HG02623 (cell line): ENCODE measurements around the gene FLNC.

ENCODE experiments used
- ATAC-seq: cut with Tn5 transposase; IDR thresholded peaks from one replicate; pipeline ENCODE4 v1.9.1; 2021; ENCODE audit warnings: moderate library complexity; ENCODE audit not compliant: unreplicated experiment

The FLNC gene

DNA sequence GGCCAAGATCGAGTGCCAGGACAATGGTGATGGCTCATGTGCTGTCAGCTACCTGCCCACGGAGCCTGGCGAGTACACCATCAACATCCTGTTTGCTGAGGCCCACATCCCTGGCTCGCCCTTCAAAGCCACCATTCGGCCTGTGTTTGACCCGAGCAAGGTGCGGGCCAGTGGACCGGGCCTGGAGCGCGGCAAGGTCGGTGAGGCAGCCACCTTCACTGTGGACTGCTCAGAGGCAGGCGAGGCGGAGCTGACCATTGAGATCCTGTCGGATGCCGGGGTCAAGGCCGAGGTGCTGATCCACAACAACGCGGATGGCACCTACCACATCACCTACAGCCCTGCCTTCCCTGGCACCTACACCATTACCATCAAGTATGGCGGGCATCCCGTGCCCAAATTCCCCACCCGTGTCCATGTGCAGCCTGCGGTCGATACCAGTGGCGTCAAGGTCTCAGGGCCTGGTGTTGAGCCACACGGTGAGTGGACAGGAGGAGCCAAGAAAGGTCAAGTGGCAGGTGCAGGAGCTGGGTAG, 14.6 kb downstream of the FLNC start:
- ATAC-seq = no peak

DNA sequence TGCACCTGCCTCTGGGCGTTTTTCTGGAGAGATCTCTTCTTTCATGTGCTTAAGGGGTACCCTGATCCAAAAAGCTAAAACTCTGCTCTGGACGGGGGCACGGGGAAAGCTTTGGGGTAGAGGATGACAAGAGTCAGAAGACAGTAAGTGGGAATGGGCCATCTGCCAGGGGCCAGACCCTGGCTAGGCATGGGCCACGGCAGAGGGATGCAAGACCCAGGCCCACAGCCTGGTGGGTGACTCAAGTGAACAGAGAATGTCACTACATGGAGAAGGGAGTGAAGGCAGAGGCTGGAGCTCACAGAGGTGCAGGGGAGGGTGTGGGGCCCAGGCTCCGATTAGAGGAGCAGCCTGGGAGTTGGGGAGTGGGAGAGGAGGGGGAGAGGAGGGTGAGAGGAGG, 15.3 kb downstream of the FLNC start:
- no peak for ATAC-seq

DNA sequence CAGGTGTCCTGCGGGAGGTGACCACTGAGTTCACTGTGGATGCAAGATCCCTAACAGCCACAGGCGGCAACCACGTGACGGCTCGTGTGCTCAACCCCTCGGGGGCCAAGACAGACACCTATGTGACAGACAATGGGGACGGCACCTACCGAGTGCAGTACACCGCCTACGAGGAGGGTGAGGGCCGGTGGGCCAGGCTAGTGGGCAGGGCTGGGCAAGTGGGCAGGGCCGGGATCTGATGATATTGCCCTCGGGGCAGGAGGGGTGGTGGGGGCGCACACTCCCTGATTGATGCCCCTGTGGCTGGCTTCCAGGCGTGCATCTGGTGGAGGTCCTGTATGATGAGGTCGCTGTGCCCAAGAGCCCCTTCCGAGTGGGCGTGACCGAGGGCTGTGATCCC, 15.8 kb downstream of the FLNC start:
- no peak for ATAC-seq

DNA sequence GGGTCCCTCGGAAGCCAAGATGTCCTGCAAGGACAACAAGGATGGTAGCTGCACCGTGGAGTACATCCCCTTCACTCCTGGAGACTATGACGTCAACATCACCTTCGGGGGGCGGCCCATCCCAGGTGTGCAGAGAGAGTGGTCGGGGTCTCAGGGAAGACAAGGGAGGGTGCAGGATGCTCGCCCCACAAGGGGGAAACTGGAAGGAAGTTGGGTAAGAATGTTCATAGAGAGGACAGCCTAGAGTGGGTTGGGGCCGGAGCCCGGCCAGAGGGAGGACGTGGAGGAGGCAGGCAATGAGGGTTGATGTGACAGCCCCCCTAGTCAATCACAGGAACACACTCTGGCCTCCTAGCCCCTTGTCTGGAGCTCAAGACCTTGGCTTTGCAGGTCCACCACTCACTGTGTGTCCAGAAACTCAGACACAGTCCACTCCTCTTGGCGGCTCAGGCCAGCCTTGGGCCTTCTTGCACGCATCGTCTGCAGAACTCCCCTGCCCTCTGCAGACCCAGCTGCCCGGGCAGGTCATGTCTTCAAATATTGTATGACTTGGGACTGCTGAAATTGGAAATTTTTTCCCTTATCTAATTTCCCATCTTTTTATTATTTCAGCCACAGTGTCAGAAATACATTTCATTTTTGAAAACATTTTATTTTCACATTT, 16.7 kb downstream of the FLNC start:
- ATAC-seq = no peak

DNA sequence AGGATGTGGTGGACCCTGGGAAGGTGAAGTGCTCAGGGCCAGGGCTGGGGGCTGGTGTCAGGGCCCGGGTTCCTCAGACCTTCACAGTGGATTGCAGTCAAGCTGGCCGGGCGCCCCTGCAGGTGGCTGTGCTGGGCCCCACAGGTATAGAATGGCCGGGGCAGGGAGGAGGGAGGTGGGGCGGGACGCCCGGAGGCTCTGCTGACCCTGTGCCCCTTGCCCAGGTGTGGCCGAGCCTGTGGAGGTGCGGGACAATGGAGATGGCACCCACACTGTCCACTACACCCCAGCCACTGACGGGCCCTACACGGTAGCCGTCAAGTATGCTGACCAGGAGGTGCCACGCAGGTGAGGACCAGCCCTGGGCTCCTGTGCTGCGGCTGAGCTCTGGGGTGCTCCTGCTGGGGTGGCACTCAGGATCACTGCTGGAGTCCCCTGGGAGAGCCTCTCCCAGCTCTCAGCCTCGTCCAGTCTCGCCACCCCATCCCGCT, 17.6 kb downstream of the FLNC start:
- no peak for ATAC-seq

DNA sequence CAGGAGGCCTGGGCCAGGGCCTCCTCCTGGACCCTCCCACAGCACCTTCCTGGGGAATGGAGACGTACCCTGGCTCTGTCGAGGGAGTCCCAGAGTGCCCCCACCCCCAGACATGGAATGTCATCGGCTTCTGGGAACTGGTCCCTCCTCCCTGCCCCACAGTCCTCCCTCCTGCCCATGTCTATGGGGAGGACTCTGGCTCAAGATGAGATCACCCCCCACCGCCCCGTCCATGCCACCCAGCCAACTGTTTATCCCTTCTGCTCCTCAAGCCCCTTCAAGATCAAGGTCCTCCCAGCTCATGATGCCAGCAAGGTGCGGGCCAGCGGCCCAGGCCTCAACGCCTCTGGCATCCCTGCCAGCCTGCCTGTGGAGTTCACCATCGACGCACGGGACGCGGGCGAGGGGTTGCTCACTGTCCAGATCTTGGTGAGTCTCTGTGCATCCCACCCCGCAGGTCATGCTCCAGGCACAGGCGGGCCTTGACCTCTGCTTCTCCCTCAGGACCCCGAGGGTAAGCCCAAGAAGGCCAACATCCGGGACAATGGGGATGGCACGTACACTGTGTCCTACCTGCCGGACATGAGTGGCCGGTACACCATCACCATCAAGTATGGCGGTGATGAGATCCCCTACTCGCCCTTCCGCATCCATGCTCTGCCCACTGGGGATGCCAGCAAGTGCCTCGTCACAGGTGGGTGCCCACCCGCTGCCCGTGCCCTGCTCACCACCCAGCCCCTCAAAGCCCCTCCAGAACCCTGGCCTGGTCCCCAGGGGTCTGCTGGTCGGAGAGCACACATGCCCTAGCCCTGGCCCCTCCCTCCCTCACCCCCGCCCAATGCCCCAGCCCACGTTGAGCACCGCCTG, 18.3 kb downstream of the FLNC start:
- no peak for ATAC-seq

DNA sequence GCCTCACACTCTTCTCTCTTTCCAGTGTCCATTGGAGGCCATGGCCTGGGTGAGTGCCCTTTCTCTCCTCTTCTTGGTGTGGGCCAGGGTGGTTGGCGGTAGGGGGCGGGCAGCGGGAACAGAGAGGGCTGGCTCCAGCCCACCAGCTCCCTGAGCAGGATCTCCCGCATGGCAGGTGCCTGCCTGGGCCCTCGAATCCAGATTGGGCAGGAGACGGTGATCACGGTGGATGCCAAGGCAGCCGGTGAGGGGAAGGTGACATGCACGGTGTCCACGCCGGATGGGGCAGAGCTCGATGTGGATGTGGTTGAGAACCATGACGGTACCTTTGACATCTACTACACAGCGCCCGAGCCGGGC, 18.9 kb downstream of the FLNC start:
- no peak for ATAC-seq

DNA sequence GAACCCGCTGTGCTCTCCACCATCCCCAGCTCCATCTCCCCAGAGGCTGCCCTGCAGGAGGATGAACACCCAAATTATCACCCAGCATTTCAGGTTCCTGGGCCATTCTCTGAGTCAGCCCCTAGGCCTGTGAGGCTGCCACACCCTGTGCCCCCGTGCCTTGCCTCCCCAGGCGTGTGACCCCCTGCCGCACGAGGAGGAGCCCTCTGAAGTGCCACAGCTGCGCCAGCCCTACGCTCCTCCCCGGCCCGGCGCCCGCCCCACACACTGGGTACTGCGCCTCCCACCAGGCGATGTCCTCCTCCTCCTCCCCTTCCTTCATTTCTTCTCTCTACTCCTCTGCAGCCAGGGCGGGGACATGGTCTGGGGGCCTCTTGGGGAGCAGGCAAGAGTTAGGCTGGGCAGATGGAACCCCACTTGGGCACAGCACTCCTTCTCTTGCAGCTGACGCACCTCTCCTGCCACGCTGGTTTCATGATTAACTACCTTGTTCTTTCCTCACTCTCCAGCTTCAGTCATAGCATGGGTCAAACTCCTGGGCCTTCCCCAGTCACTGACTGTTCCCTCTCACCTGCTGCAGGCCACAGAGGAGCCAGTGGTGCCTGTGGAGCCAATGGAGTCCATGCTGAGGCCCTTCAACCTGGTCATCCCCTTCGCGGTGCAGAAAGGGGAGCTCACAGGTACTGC, 19.7 kb downstream of the FLNC start:
- ATAC-seq = no peak

DNA sequence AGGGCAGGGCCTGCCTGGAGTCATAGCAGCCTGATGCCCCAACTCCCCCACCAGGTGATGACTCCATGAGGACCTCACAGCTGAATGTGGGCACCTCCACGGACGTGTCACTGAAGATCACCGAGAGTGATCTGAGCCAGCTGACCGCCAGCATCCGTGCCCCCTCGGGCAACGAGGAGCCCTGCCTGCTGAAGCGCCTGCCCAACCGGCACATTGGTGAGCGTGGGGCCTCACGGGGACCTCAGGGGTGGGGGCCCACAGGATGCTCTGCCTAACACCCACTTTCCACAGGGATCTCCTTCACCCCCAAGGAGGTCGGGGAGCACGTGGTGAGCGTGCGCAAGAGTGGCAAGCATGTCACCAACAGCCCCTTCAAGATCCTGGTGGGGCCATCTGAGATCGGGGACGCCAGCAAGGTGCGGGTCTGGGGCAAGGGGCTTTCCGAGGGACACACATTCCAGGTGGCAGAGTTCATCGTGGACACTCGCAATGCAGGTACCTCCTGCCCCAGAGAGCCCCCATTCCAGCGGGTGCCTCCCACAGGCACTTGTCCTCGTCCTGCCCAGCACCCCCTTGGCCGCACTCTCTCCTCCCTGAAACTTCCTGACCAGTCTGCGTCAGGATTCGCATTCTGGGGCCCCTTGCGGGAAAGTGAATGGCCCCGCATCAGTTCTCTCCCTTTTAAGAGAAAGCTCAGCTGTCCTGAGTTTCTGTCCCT, 22.5 kb downstream of the FLNC start:
- ATAC-seq = no peak

DNA sequence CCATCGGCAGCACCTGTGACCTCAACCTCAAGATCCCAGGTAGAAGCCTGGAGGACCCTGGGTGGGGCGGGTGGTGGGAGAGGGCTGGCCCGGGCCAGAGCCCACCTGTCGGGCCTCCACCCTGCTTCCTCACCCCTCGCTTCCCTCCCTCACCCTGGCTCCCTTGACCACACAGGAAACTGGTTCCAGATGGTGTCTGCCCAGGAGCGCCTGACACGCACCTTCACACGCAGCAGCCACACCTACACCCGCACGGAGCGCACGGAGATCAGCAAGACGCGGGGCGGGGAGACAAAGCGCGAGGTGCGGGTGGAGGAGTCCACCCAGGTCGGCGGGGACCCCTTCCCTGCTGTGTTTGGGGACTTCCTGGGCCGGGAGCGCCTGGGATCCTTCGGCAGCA, 23.6 kb downstream of the FLNC start:
- no peak for ATAC-seq

DNA sequence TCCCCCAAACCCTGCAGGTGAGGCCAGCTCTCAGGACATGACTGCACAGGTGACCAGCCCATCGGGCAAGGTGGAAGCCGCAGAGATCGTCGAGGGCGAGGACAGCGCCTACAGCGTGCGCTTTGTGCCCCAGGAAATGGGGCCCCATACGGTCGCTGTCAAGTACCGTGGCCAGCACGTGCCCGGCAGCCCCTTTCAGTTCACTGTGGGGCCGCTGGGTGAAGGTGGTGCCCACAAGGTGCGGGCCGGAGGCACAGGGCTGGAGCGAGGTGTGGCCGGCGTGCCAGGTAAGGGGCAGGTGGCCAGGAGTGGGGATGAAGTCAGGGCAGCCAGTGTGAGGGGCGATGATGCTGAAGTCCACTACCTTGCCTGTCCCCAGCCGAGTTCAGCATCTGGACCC, 24.2 kb downstream of the FLNC start:
- no peak for ATAC-seq

DNA sequence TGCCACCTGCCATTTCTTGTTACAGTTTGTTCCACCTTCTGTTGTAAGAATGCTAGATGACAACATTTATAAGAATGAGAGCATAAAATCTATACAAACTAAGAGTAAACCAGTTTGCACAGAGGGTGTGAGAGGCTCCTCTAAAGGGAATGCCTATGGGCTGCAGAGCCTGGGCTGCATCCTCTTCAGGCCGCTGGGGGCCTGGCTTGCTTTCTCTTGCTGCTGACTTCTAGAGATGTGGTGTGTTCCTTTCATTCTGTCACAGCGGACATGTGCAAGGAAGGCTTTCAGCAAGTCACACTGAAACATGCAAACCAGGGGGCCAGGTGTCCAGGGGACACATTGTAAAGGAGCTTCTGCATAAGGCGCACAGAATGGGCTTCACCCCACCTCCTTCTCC, 25.4 kb downstream of the FLNC start:
- no peak for ATAC-seq

DNA sequence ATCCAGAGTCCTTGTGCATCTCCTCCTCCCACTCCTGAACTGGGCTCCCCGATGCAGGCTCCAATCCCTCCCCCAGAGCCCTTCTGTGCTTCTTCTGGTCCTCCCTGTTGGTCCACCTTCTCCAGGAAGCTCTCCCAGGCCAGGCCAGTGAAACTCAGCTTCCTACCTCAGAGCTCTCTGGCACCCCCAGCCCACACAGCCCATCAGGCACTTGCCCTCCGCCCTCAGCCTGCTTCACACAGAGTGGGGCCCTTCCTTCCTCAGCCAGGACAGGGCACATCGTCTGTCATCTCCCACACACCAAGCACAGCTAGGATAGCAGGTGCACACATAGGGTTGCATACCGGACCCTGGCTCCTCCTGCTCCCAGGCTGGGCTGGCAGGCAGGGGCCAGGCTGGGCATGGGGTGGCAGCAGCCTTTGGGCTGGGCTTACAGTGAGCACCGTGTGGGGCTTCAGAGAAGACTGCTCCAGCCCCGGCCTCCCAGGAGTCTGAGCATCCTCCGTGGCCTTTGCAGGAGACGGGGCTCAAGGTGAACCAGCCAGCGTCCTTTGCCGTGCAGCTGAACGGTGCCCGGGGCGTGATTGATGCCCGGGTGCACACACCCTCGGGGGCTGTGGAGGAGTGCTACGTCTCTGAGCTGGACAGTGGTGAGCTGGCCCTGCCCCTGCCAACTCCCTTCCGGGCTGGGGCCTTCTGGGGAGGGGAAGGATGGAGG, 26.0 kb downstream of the FLNC start:
- ATAC-seq = no peak

DNA sequence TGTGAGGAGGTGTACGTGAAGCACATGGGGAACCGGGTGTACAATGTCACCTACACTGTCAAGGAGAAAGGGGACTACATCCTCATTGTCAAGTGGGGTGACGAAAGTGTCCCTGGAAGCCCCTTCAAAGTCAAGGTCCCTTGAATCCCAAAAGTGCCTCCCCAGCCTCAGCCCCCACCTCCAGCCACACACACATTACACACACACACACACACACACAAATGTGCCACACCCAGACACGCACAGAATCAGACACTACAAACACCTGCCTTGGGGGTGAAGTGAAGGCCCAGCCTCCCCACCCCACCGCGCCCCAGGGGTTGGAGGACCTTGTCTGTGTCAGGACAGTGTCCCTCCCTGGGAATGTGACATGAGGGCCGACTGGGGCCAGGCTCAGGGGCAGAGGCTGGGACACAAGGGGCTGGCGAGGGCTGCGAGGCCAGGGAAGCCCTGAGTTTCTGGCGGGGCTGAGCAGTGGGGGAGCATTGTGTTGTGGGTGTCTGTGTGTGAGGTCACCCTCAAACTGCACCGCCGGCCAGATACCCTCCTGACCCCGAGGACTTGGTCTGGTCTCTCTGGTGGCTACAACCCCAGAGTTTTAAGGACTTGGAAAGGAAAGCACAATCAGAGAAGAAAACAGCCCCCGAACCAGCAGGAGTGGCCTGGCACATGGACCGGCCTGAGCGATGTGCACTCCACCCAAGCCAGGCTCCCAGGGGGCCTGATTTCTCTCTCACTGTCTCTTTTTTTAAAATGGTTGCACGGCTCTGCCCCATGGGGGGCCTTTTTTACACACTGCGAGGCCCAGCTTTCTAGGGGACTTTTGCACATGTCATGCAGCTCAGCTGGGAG, 28.4 kb downstream of the FLNC start:
- ATAC-seq = no peak

DNA sequence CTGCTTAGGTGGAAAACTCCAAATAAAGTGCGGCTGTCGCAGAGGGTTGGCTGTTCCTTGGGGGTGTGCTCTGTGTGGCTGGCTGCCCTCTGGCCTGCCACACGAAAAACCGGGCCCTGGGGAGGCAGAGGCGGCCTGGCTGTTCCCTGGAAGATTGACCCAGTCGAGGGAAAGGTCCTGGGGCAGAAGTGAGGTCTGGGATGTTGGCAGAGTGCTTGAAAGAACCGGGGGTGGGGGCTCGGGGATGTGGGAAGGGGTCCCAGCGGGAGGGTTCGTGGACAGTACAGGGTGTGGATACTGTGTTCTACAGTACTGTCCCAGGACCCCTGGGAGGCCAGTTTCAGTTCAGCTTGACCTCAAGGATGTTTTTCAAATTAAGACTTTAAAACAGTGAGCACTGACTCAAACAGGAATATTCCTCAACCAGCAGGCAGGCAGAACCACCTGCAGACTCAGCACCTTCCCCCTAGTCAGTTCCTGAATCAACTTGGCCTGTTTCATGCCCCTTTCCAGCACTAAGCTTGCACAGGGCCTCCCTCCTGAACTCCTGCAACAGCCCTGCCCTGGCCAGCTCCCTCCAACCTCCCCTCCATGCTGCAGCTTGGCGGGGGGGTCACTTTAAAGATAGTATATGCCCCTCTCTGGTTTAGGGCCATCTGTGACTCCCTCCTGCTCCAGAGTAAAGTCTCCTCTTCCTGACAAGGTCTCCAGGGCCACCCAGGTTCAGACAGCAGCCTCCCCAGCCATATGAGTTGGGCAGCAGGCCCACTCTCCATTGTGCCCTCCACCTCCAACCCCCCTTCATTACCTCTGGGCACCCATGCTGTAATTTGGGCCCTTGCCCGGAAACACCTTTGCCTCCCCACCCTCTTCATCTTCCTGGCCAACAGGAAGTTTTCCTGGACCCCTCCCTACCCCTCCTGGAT, 29.3 kb downstream of the FLNC start:
- ATAC-seq = no peak

DNA sequence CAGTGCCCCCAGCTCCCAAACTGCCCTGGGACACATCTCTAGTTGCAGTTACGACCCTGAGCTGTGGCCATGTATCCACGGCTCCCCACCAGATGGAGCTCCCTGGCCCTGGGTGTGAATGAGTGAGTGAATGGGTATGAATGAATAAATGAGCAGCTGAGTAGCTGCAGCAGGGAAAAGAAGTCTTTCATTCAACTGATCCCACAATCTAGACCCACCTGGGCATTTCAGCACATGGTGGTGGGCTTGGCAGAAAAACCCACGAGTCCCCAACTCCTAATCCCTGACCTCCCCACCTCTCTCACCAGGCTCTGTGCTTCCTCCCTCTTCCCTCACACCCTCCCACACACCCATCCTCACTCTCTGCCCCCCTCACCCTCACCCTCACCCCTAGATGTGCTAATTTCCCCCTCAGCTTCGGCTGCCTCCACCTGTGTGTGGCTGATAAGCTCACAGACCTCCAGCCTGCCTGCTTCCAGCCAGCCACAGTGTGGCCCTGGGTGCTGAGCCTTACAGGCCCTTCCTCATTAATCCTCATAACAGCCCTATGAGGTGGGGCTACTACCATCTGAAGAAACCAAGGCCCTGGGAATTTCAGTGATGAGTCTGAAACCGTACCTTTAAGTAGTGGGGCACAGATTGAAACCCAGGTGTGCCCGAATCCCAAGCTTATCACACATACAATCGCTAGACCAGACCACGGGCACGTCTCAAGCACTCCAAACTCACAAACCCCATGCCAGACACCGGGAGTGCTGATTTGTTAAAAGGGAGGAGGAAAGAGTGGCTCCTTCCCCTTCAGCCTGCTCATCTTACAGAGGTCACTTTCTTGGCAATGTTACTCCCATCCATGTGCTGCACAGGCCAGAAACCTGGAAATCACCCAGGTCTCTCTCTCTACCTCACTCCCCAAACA, 30.2 kb downstream of the FLNC start:
- ATAC-seq = no peak

DNA sequence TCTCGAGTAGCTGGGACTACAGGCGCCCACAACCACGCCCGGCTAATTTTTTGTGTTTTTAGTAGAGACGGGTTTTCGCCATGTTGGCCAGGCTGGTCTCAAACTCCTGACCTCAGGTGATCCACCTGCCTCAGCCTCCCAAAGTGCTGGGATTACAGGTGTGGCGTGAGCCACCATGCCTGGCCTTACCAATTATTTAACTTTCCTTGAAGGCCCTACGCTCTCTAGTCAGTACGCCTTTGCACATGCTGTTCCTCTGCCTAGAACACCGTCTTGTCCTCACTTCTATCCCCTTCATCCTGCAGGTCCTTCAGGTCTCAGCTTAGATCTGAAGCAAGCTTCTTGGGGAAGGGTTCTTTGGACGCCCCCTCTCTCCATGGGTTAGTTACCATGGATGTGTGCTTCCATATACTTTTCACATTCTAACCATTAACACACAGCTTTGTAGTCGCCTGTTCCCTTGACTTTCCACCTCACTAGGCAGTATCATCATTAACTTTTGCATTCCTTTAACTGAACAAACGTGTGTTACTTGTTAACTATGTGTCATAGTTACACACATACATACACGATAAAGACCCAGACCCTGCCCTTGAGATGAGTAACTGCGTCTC, 31.9 kb downstream of the FLNC start:
- ATAC-seq = no peak
